ENCODE measurements around the gene SYTL3.

DNA sequence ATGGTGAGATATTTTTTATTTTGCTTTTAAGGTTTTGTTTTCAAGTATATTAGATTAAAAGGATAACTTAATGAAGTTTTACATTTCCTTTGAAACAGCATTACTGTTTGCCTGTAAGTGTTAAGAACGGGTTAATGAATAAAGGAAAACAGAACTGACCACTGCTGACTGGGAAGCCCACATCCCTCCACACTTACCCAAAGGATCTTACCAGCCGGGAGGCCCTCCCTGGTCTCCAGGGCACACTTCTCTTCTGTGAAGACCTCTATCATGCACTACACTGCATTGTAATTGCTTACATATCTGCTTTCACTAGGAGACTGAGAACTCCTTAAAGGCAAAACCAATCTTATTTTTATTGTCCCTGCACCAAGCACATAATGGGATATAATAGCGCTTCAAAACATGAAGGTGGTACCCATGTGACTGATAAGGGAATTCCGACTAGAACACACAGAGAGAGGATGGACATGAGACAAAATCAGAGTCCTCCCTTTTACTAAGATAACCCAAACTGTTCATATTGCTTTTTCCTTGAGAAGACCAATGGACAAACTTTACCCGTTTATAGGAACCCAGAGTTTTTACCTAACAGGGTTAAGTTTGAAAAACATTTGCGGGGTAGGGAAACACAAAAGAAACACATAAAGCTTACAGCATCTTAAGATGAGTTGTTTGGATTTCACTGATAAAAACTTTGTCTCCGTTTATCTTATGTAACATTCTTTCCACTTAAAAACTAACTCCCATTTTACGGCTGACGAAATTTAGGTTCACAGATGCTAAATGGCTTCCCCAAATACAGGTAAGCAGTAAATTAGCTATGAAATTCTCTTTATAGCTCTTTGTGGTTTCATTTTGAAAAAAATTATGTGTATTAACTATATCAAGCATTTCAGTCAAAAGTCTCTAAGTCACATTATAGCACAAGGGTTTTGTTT lies 160.6 kb downstream of the SYTL3 start:
- TF ChIP-seq NFRKB (IDR thresholded peaks at IDR 0.05) (no peak), HDGF (IDR thresholded peaks at IDR 0.05; ENCODE audit: borderline replicate concordance) (no peak), SUZ12 (IDR thresholded peaks at IDR 0.05) (no peak), CTBP1 (IDR thresholded peaks at IDR 0.05; ENCODE audit: borderline replicate concordance) (no peak), FOXM1 (IDR thresholded peaks at IDR 0.05; ENCODE audit: borderline replicate concordance) (no peak), BHLHE40 (IDR thresholded peaks at IDR 0.05; ENCODE audit: borderline replicate concordance) (no peak), SP1 (IDR thresholded peaks at IDR 0.05) (no peak), TARDBP (IDR thresholded peaks at IDR 0.05) (no peak), ELF4 (IDR thresholded peaks at IDR 0.05) (no peak), ARNT (IDR thresholded peaks at IDR 0.05) (no peak)
- TF ChIP-seq, protein P1, sequence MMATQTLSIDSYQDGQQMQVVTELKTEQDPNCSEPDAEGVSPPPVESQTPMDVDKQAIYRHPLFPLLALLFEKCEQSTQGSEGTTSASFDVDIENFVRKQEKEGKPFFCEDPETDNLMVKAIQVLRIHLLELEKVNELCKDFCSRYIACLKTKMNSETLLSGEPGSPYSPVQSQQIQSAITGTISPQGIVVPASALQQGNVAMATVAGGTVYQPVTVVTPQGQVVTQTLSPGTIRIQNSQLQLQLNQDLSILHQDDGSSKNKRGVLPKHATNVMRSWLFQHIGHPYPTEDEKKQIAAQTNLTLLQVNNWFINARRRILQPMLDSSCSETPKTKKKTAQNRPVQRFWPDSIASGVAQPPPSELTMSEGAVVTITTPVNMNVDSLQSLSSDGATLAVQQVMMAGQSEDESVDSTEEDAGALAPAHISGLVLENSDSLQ (IDR thresholded peaks at IDR 0.05) = no peak

All from HEK293T (cell line).